ENCODE data around the gene SGMS1. TPM values are rescaled to one million over a fixed set of nuclear protein-coding genes. Genes with fewer than 3 reads are reported as not detected.

SGMS1 gene
- polyA plus RNA-seq, 1 donor (not counting 4 experiments of a cell fraction or from before 2014, with no cell fraction given): 18.3 TPM

DNA sequence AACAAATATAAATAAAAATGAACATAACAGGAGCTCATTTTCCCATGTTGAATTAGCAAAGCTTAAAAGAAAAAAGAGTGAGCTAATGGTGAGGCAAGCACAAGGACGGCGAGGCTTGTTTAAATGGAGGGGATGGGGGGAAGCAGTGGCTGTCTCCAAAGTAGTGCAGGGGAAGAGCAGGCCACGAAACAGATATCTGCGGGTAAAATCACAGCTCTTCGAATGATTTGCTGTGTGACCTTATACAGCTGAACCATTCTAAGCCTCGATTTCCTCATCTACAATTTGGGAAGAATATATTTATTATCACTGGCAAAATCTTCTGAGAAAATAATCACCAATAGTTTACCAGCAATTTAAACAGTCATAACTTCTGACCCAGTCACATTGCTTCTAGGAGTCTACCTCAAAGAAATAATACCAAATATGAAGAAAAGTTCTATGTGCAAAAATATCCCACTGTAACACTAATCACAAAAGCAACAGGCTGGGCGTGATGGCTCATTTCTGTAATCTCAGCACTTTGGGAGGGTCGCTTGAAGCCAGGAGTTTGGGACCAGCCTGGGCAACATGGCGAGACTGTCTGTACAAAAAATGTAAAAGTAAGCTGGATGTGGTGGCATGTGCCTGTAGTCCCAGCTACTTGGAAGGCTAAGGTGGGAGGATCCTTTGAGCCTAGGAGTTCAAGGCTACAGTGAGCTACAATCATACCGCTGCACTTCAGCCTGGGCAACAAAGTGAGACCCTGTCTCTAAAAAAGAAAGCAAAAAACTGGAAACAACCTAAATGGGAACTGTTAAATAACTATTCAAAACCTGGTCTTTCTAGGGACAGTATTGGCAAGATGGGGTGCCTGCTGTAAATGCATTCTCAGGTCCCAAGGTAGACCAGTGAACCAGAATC lies 309.3 kb downstream of the SGMS1 start:
- dilution Hi-C loops (cut with MboI; ENCODE audit: extremely low pct_ligation_motif_present, low sequenced_read_pairs): no loop called here
- DNase-seq (ENCODE audit: low read depth, low spot score): no peak
- FAIRE-seq: no peak
- H3K4me3 ChIP-seq (ENCODE audit: control insufficient read depth in 2 of 3, extremely low read depth in 1 of 3, insufficient read depth in 2 of 3, low read depth in 1 of 3, low read length in 3 of 3): no peak overlapping the region
- no peaks in the 10 kb centered on the region for H3K79me2 ChIP-seq (ENCODE audit: control insufficient read depth, insufficient read depth, low read length)
- H3K4me2 ChIP-seq (ENCODE audit: control insufficient read depth, extremely low read depth, insufficient read depth, low read depth, low read length): no peak overlapping the region
- no peaks in the 10 kb centered on the region for H3K27me3 ChIP-seq (ENCODE audit: control insufficient read depth, extremely low read depth, insufficient read depth, low read length)
- no peak overlapping the region for H2AFZ ChIP-seq (ENCODE audit: control insufficient read depth, low read length)
- H4K20me1 ChIP-seq (ENCODE audit: control insufficient read depth, extremely low read depth, insufficient read depth, low read length): no peaks in the 10 kb centered on the region
- H3K4me1 ChIP-seq (ENCODE audit: control insufficient read depth, extremely low read depth, insufficient read depth, low read length): peaks cover 33% of the 10 kb centered on the region
- no peak overlapping the region for H3K9ac ChIP-seq (ENCODE audit: control insufficient read depth, extremely low read depth, insufficient read depth, low read length)
- H3K9me3 ChIP-seq (ENCODE audit: control insufficient read depth, low read depth, low read length): no peaks in the 10 kb centered on the region
- H3K9me1 ChIP-seq (ENCODE audit: control insufficient read depth, extremely low read depth, insufficient read depth, low read length): no peaks in the 10 kb centered on the region
- H3K27ac ChIP-seq (ENCODE audit: control insufficient read depth, insufficient read depth, low read length): no peak overlapping the region
- TF ChIP-seq, protein P1, sequence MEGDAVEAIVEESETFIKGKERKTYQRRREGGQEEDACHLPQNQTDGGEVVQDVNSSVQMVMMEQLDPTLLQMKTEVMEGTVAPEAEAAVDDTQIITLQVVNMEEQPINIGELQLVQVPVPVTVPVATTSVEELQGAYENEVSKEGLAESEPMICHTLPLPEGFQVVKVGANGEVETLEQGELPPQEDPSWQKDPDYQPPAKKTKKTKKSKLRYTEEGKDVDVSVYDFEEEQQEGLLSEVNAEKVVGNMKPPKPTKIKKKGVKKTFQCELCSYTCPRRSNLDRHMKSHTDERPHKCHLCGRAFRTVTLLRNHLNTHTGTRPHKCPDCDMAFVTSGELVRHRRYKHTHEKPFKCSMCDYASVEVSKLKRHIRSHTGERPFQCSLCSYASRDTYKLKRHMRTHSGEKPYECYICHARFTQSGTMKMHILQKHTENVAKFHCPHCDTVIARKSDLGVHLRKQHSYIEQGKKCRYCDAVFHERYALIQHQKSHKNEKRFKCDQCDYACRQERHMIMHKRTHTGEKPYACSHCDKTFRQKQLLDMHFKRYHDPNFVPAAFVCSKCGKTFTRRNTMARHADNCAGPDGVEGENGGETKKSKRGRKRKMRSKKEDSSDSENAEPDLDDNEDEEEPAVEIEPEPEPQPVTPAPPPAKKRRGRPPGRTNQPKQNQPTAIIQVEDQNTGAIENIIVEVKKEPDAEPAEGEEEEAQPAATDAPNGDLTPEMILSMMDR (optimal IDR thresholded peaks at IDR 0.05 in 1 of 3, IDR thresholded peaks at IDR 0.05 in 1 of 3, conservative IDR thresholded peaks at IDR 0.05 in 1 of 3; ENCODE audit: extremely low read depth in 1 of 3, insufficient read depth in 2 of 3, low read length in 3 of 3): no peak
- H3K36me3 ChIP-seq (ENCODE audit: control insufficient read depth in 2 of 2, extremely low read depth in 1 of 2, insufficient read depth in 2 of 2, low read length in 2 of 2): peaks cover 2 to 10% of the 10 kb centered on the region in 2 experiments

DNA sequence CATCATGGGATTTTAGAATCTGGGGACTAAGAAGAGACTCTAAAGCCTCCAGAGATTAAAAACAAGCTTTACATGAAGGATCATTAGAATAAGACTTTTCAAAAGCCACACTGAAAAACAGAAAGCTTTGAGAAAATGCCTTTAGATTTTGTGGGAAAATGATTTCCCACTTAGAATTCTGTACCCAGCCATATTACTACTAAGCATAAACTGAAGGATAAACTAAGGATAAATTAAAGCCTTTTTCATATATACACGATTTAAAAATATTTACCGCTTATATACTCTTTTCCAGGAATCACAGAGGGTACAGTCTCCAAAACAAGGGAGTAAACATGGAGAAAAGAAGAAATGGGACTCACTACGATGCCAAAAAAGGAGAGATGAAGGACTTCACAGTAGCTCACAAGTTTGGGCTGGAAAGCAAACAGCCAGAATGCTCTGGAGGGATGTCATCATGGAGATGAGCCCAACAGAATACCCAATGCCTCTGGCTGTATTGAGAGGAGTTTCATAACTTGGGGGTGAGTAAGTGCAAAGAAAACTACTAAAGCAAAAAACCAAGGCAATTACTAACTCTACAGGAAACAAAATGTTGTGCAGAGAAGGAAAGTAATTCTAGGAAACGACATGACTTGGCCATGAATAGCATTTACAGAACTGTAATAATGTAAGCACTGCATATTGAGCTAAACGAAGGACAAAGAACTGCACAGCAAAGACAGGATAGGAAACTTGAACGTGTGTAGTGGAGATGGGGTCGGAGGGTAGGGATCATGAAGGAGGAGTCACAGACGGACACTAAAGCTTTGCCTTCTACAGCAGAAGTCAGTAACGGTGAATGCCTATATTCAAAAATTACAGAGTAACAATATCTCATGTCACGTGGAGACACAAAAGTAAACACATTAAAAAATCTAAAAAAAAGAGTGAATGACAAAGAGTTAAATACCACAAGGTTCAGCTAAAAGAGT lies 311.0 kb downstream of the SGMS1 start:
- H3K4me3 ChIP-seq (ENCODE audit: control insufficient read depth in 2 of 3, extremely low read depth in 1 of 3, insufficient read depth in 2 of 3, low read depth in 1 of 3, low read length in 3 of 3): no peak overlapping the region
- no peaks in the 10 kb centered on the region for H3K27me3 ChIP-seq (ENCODE audit: control insufficient read depth, extremely low read depth, insufficient read depth, low read length)
- no peak for DNase-seq (ENCODE audit: low read depth, low spot score)
- peak overlapping the region; percentile 19 for H3K27ac ChIP-seq (ENCODE audit: control insufficient read depth, insufficient read depth, low read length)
- peak; percentile 99 for FAIRE-seq
- H4K20me1 ChIP-seq (ENCODE audit: control insufficient read depth, extremely low read depth, insufficient read depth, low read length): no peaks in the 10 kb centered on the region
- TF ChIP-seq, protein P1 (optimal IDR thresholded peaks at IDR 0.05 in 1 of 3, IDR thresholded peaks at IDR 0.05 in 1 of 3, conservative IDR thresholded peaks at IDR 0.05 in 1 of 3; ENCODE audit: extremely low read depth in 1 of 3, insufficient read depth in 2 of 3, low read length in 3 of 3): no peak
- TF ChIP-seq EZH2 (IDR thresholded peaks at IDR 0.05; ENCODE audit: low read length): no peak
- peak overlapping the region; percentile 57 for H3K4me2 ChIP-seq (ENCODE audit: control insufficient read depth, extremely low read depth, insufficient read depth, low read depth, low read length)
- H3K36me3 ChIP-seq (ENCODE audit: control insufficient read depth in 2 of 2, extremely low read depth in 1 of 2, insufficient read depth in 2 of 2, low read length in 2 of 2): peaks cover 4 to 14% of the 10 kb centered on the region in 2 experiments
- H3K79me2 ChIP-seq (ENCODE audit: control insufficient read depth, insufficient read depth, low read length): no peaks in the 10 kb centered on the region
- H3K9me3 ChIP-seq (ENCODE audit: control insufficient read depth, low read depth, low read length): no peaks in the 10 kb centered on the region
- no peak overlapping the region for H3K9ac ChIP-seq (ENCODE audit: control insufficient read depth, extremely low read depth, insufficient read depth, low read length)
- dilution Hi-C loops (cut with MboI; ENCODE audit: extremely low pct_ligation_motif_present, low sequenced_read_pairs): no loop called here
- no peak overlapping the region for H2AFZ ChIP-seq (ENCODE audit: control insufficient read depth, low read length)
- H3K4me1 ChIP-seq (ENCODE audit: control insufficient read depth, extremely low read depth, insufficient read depth, low read length): peaks cover 26% of the 10 kb centered on the region
- peaks cover 2% of the 10 kb centered on the region for H3K9me1 ChIP-seq (ENCODE audit: control insufficient read depth, extremely low read depth, insufficient read depth, low read length)
